Nephron (organoid): ENCODE results near the gene ADAMTSL1.

Experiments
- H3K27ac Mint-ChIP-seq, 3 experiments: 2 replicates each; pipeline ENCODE4 v1.8.0; 2020; ENCODE audit warnings: mixed read lengths in 3 of 3, mild to moderate bottlenecking in 2 of 3, moderate library complexity in 1 of 3
- H3K27me3 Mint-ChIP-seq: 2 replicates; pipeline ENCODE4 v1.8.0; 2021; ENCODE audit warnings: low read depth, mild to moderate bottlenecking, moderate library complexity, mixed read lengths
- H3K36me3 Mint-ChIP-seq: 2 replicates; pipeline ENCODE4 v1.8.0; 2020; ENCODE audit warnings: low read depth, mixed read lengths
- H3K4me1 Mint-ChIP-seq: 2 replicates; pipeline ENCODE4 v1.8.0; 2020; ENCODE audit warnings: mixed read lengths
- H3K4me3 Mint-ChIP-seq, 3 experiments: 2 replicates each; pipeline ENCODE4 v1.8.0; 2020; ENCODE audit warnings: mild to moderate bottlenecking in 3 of 3, mixed read lengths in 3 of 3, moderate library complexity in 2 of 3
- H3K9me3 Mint-ChIP-seq: 2 replicates; pipeline ENCODE4 v1.8.0; 2020; ENCODE audit warnings: mixed read lengths
- CTCF ChIP-seq, 3 experiments: fragments of 200-600 bp; sonication (generic); IDR thresholded peaks; one replicate each; pipeline ENCODE4 v1.5.0; 2021; ENCODE audit warnings: antibody characterized with exemption in 3 of 3; ENCODE audit not compliant: unreplicated experiment in 3 of 3

The ADAMTSL1 gene

GRCh38 chr9:18741945-18742344, 268.0 kb downstream of the ADAMTSL1 start:
- Mint-ChIP-seq H3K27me3 (no peaks in the 10 kb centered on the region), H3K4me1 (peaks cover 57% of the 10 kb centered on the region), H3K36me3 (peaks cover 7% of the 10 kb centered on the region), H3K4me3 (no peak overlapping the region), H3K27ac (peak overlapping the region; percentile 40 to 93 (median 87)), H3K9me3 (no peaks in the 10 kb centered on the region)
- TF ChIP-seq CTCF (IDR thresholded peaks at IDR 0.05; ENCODE audit: unreplicated experiment in 3 of 3): no peak

GRCh38 chr9:18743421-18743820, 269.5 kb downstream of the ADAMTSL1 start:
- Mint-ChIP-seq H3K27me3 (no peaks in the 10 kb centered on the region), H3K9me3 (no peaks in the 10 kb centered on the region), H3K4me3 (no peak overlapping the region), H3K27ac (peak overlapping the region; percentile 16 to 93 (median 71)), H3K36me3 (peaks cover 7% of the 10 kb centered on the region), H3K4me1 (peaks cover 58% of the 10 kb centered on the region)
- TF ChIP-seq CTCF (IDR thresholded peaks at IDR 0.05; ENCODE audit: unreplicated experiment in 3 of 3): no peak

GRCh38 chr9:18743971-18744370, 270.0 kb downstream of the ADAMTSL1 start:
- Mint-ChIP-seq H3K36me3 (peaks cover 10% of the 10 kb centered on the region), H3K4me1 (peaks cover 58% of the 10 kb centered on the region), H3K9me3 (no peaks in the 10 kb centered on the region), H3K4me3 (no peak overlapping the region), H3K27me3 (no peaks in the 10 kb centered on the region), H3K27ac (peak overlapping the region; percentile 16 to 93 (median 71))
- no peak for TF ChIP-seq CTCF (IDR thresholded peaks at IDR 0.05; ENCODE audit: unreplicated experiment in 3 of 3)

GRCh38 chr9:18745710-18746109, 271.8 kb downstream of the ADAMTSL1 start:
- no peak for TF ChIP-seq CTCF (IDR thresholded peaks at IDR 0.05; ENCODE audit: unreplicated experiment in 3 of 3)
- Mint-ChIP-seq H3K27ac (peak overlapping the region; percentile 76 to 91 (median 84)), H3K4me3 (no peak overlapping the region), H3K4me1 (peaks cover 48% of the 10 kb centered on the region), H3K27me3 (no peaks in the 10 kb centered on the region), H3K9me3 (no peaks in the 10 kb centered on the region), H3K36me3 (peaks cover 12% of the 10 kb centered on the region)

- TF ChIP-seq CTCF (IDR thresholded peaks at IDR 0.05; ENCODE audit: unreplicated experiment in 3 of 3): no peak
- Mint-ChIP-seq H3K4me1 (peaks cover 38% of the 10 kb centered on the region), H3K27ac (peak overlapping the region in 2 of 3 experiments; percentile 76 to 91), H3K36me3 (peaks cover 12% of the 10 kb centered on the region), H3K27me3 (no peaks in the 10 kb centered on the region), H3K4me3 (no peak overlapping the region), H3K9me3 (no peaks in the 10 kb centered on the region)
These were observed 272.7 kb downstream of the ADAMTSL1 start for GRCh38 chr9:18746631-18747030.

GRCh38 chr9:18747595-18747994, 273.6 kb downstream of the ADAMTSL1 start:
- Mint-ChIP-seq H3K27me3 (no peaks in the 10 kb centered on the region), H3K9me3 (no peaks in the 10 kb centered on the region), H3K36me3 (peaks cover 12% of the 10 kb centered on the region), H3K27ac (peak overlapping the region in 1 of 3 experiments; percentile 53), H3K4me1 (peaks cover 29% of the 10 kb centered on the region), H3K4me3 (no peak overlapping the region)
- no peak for TF ChIP-seq CTCF (IDR thresholded peaks at IDR 0.05; ENCODE audit: unreplicated experiment in 3 of 3)
